ENCODE results near the gene ROR2.
"Not testable (repeated sequence)": the region's sequence is repeated elsewhere in the genome, so short reads cannot be mapped to it uniquely, and the experiment has no call there.

The ROR2 gene

GRCh38 chr9:91676046-91676445, 274.0 kb downstream of the ROR2 start:
- no peak for DNase-seq

- DNase-seq: no peak
These were observed 285.4 kb downstream of the ROR2 start for GRCh38 chr9:91664663-91665062.

GRCh38 chr9:91663858-91664257, 286.2 kb downstream of the ROR2 start:
- DNase-seq: no peak

- DNase-seq: no peak
These were observed 288.6 kb downstream of the ROR2 start for GRCh38 chr9:91661451-91661850.

GRCh38 chr9:91660521-91660920, 289.5 kb downstream of the ROR2 start:
- no peak for DNase-seq

- DNase-seq: peak in 3 of 4 experiments; percentile 6 to 35 (median 16)
These were observed 290.2 kb downstream of the ROR2 start for GRCh38 chr9:91659529-91660495.

DNA sequence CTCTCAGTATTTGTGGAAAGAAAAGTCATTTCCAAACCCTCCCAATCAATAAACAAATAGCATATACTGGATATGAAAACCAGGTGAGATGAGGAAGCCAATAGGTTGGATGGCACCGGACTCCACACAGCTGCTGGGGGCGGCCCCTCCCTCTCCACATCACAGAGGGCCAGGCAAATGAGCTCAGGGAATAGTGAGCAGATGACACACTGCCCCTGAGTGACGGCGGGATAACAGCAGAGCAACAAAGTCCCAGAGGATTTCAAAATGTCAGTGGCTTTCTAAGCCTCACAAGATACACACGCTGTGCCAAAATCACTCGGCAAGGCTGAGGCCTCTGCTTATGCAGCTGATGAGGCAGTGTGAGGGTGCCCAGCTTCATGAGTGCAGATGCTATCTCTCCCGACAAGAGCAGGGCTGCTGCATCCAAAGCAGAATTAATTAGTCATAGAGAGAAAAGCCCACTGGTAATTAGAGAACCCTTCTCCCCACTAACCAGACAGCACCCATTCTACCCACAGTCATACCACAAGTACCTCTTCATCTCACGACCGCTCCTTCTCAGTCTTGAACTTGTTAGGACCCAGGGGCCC, 291.4 kb downstream of the ROR2 start:
- DNase-seq: no peak

- DNase-seq: no peak
These were observed 292.5 kb downstream of the ROR2 start for GRCh38 chr9:91657501-91657900.

GRCh38 chr9:91655658-91656057, 294.4 kb downstream of the ROR2 start:
- no peak for DNase-seq

- DNase-seq: no peak
These were observed 294.8 kb downstream of the ROR2 start for GRCh38 chr9:91655215-91655614.

GRCh38 chr9:91654527-91654926, 295.5 kb downstream of the ROR2 start:
- DNase-seq: no peak

- no peak for DNase-seq
These were observed 302.7 kb downstream of the ROR2 start for GRCh38 chr9:91647371-91647770.

- no peak for DNase-seq
These were observed 303.3 kb downstream of the ROR2 start for GRCh38 chr9:91646702-91647101.

- DNase-seq: no peak
These were observed 305.6 kb downstream of the ROR2 start for GRCh38 chr9:91644433-91644832.

GRCh38 chr9:91643481-91644077, 306.4 kb downstream of the ROR2 start:
- DNase-seq: no peak

GRCh38 chr9:91642771-91643170, 307.3 kb downstream of the ROR2 start:
- DNase-seq: no peak

DNA sequence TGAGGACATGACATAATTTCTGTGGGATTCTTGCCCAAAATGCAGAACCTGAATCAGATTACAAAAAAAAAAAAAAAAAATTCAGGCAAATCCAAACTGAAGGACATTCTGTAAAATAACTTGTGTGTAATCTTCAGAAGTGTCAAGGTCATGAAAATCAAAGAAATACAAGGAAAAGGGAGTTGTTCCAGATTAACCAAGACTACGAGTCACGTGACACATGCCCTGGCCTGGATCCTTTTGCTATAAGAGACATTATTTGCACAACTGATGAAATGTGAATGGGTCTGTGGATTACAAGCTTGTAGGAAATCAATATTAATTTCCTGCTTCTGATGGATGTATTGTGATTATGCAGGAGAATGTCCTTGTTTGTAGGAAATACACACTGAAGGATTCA, 309.6 kb downstream of the ROR2 start:
- no peak for DNase-seq

GRCh38 chr9:91639054-91639453, 311.0 kb downstream of the ROR2 start:
- DNase-seq: no peak

- not testable (repeated sequence) for DNase-seq
These were observed 315.2 kb downstream of the ROR2 start for GRCh38 chr9:91634832-91635231.

GRCh38 chr9:91629718-91630117, 320.3 kb downstream of the ROR2 start:
- no peak for DNase-seq

- DNase-seq: no peak
These were observed 321.1 kb downstream of the ROR2 start for GRCh38 chr9:91628892-91629291.

DNA sequence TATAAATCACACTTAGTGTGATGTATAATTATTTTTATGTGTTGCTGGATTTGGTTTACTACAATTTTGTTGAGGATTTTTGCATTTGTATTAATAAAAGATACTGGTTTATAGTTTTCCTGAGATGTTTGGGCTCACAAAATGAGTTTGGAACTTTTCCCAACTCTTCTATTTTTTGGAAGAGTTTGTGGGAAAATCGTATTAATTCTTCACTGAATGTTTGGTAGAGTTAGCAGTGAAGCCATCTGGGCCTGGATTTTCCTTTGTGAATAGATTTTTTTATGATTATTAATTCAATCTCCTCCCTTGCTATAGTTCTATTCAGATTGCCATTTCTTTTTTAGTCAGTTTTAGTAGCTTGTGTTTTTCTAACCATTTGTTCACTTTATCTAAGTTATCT, 324.7 kb downstream of the ROR2 start:
- no peak for DNase-seq

DNA sequence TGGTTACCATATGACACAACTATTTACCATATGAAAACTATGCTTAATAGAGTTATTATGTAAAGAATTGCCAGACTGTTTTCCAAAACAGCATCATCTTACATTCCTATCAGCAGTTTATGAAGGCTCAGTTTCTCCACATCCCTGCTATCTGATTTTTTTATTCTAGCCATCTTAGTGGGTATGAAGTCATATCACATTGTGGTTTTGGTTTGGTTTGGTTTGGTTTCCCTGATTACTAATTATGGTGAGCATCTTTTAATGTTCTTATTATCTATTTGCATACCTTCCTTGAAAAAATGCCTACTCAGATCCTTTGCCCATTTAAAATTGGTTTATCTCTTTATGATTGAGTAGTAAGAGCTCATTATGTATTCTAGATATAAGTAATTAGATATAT, 327.0 kb downstream of the ROR2 start:
- DNase-seq: no peak

- not testable (repeated sequence) for DNase-seq
These were observed 327.9 kb downstream of the ROR2 start for GRCh38 chr9:91622121-91622520.

Data from suppressor macrophage (primary cell).